CD4-positive, alpha-beta T cell treated with Interleukin-15 for 4 hours (primary cell): Measurements from ENCODE around the gene UBASH3A.

ENCODE experiments used
- DNase-seq: peaks from one replicate; pipeline ENCODE4 v3.0.0-alpha.2; 2020; ENCODE audit warnings: low spot score

Gene UBASH3A

GRCh38 chr21:42411197-42411869 is 7.6 kb downstream of the UBASH3A start:
- DNase-seq: no peak

GRCh38 chr21:42411891-42412635 is 8.4 kb downstream of the UBASH3A start:
- no peak for DNase-seq

- DNase-seq: no peak
Measured at GRCh38 chr21:42412636-42412933, 8.9 kb downstream of the UBASH3A start.

- no peak for DNase-seq
Measured at GRCh38 chr21:42413093-42413492, 9.4 kb downstream of the UBASH3A start.

GRCh38 chr21:42413500-42413899 is 9.8 kb downstream of the UBASH3A start:
- no peak for DNase-seq

GRCh38 chr21:42414066-42414465 is 10.4 kb downstream of the UBASH3A start:
- no peak for DNase-seq

- no peak for DNase-seq
Measured at GRCh38 chr21:42414553-42414927, 10.8 kb downstream of the UBASH3A start.

GRCh38 chr21:42414928-42415769 is 11.4 kb downstream of the UBASH3A start:
- peak; percentile 90 for DNase-seq

- DNase-seq: peak; percentile 38
Measured at GRCh38 chr21:42417533-42417932, 13.8 kb downstream of the UBASH3A start.

GRCh38 chr21:42418886-42419285 is 15.2 kb downstream of the UBASH3A start:
- DNase-seq: no peak

- DNase-seq: no peak
Measured at GRCh38 chr21:42419845-42420244, 16.1 kb downstream of the UBASH3A start.

GRCh38 chr21:42421018-42421793 is 17.5 kb downstream of the UBASH3A start:
- no peak for DNase-seq

GRCh38 chr21:42423197-42423675 is 19.5 kb downstream of the UBASH3A start:
- peak; percentile 45 for DNase-seq

- no peak for DNase-seq
Measured at GRCh38 chr21:42423685-42424084, 20.0 kb downstream of the UBASH3A start.

GRCh38 chr21:42424914-42425541 is 21.3 kb downstream of the UBASH3A start:
- peak; percentile 84 for DNase-seq

GRCh38 chr21:42425591-42425990 is 21.9 kb downstream of the UBASH3A start:
- peak; percentile 54 for DNase-seq

- DNase-seq: no peak
Measured at GRCh38 chr21:42426424-42426823, 22.7 kb downstream of the UBASH3A start.

- no peak for DNase-seq
Measured at GRCh38 chr21:42426876-42427480, 23.3 kb downstream of the UBASH3A start.

- no peak for DNase-seq
Measured at GRCh38 chr21:42427809-42428419, 24.2 kb downstream of the UBASH3A start.

- no peak for DNase-seq
Measured at GRCh38 chr21:42429021-42429420, 25.3 kb downstream of the UBASH3A start.

GRCh38 chr21:42429856-42430255 is 26.2 kb downstream of the UBASH3A start:
- DNase-seq: no peak
